Karpas-422 (cell line): ENCODE measurements around the gene ABHD17C. TPM values are rescaled to one million over a fixed set of nuclear protein-coding genes. Genes with fewer than 3 reads are reported as not detected.
A peak's percentile ranks its signal among the peaks of the same experiment; 100 is the strongest.

Experiments
- DNase-seq: peaks from one replicate; pipeline ENCODE4 v3.0.0-alpha.2; 2015
- H2AFZ ChIP-seq: fragments of 200-600 bp; sonication (generic); 2 replicates; pipeline ENCODE4 v1.6.1; 2014; ENCODE audit warnings: antibody characterized with exemption, low read length, mixed read lengths
- H3K27ac ChIP-seq: fragments of 200-600 bp; sonication (generic); 2 replicates; pipeline ENCODE4 v1.5.1; 2014; ENCODE audit warnings: mild to moderate bottlenecking, low read length, moderate library complexity
- H3K27me3 ChIP-seq: fragments of 200-600 bp; sonication (generic); 2 replicates; pipeline ENCODE4 v1.6.1; 2014; ENCODE audit warnings: low read length, mixed read lengths
- H3K36me3 ChIP-seq: fragments of 200-600 bp; sonication (generic); 2 replicates; pipeline ENCODE4 v1.6.1; 2014; ENCODE audit warnings: low read length, mixed read lengths; ENCODE audit not compliant: insufficient read depth
- H3K4me1 ChIP-seq: fragments of 200-600 bp; sonication (generic); 2 replicates; pipeline ENCODE4 v1.6.1; 2014; ENCODE audit warnings: mild to moderate bottlenecking, low read length, mixed read lengths
- H3K4me2 ChIP-seq: fragments of 200-600 bp; sonication (generic); 2 replicates; pipeline ENCODE4 v1.6.1; 2014; ENCODE audit warnings: low read length, low read depth, mild to moderate bottlenecking; ENCODE audit not compliant: poor library complexity, severe bottlenecking
- H3K4me3 ChIP-seq: fragments of 200-600 bp; sonication (generic); 2 replicates; pipeline ENCODE4 v1.5.1; 2014; ENCODE audit warnings: mild to moderate bottlenecking, antibody characterized with exemption, low read length, mixed read lengths
- H3K79me2 ChIP-seq: fragments of 200-600 bp; sonication (generic); 2 replicates; pipeline ENCODE4 v1.6.1; 2014; ENCODE audit warnings: mild to moderate bottlenecking, low read length, mixed read lengths
- H3K9ac ChIP-seq: fragments of 200-600 bp; sonication (generic); 2 replicates; pipeline ENCODE4 v1.6.0; 2014; ENCODE audit warnings: low read length
- H3K9me2 ChIP-seq: fragments of 200-600 bp; sonication (generic), shearing (Covaris generic); replicated peaks from 2 replicates; pipeline ENCODE4 v1.6.0; 2014; ENCODE audit warnings: mild to moderate bottlenecking, low read length, moderate library complexity; ENCODE audit not compliant: insufficient read depth
- H3K9me3 ChIP-seq: fragments of 300-700, 200-600 bp; sonication (generic); 2 replicates; pipeline ENCODE4 v1.6.1; 2014; ENCODE audit warnings: low read length, mixed read lengths
- H4K20me1 ChIP-seq: fragments of 200-600 bp; sonication (generic); 2 replicates; pipeline ENCODE4 v1.6.1; 2014; ENCODE audit warnings: mild to moderate bottlenecking, antibody characterized with exemption, low read length, low read depth; ENCODE audit not compliant: insufficient read depth
- total RNA-seq: library from RNA; depleted of rRNA; stranded (reverse); fragments of >200 nt; shearing (Covaris generic); gene quantifications from 2 replicates; pipeline ENCODE4 v1.2.3, GENCODE V29; 2014; ENCODE audit warnings: low replicate concordance

Gene ABHD17C
- total RNA-seq, 1 experiment from 2014 or later, result 0.48 TPM

GRCh38 chr15:80679804-80680175, 15.3 kb upstream of the ABHD17C start:
- H3K36me3 ChIP-seq, result no peaks in the 10 kb centered on the region
- no peaks in the 10 kb centered on the region for H3K4me1 ChIP-seq
- H3K9ac ChIP-seq, result no peak overlapping the region
- H3K4me3 ChIP-seq, result no peak overlapping the region
- no peaks in the 10 kb centered on the region for H3K9me2 ChIP-seq
- no peak overlapping the region for H3K27ac ChIP-seq
- no peaks in the 10 kb centered on the region for H3K9me3 ChIP-seq
- DNase-seq, result no peak
- H2AFZ ChIP-seq, result no peak overlapping the region
- no peak overlapping the region for H3K4me2 ChIP-seq
- no peaks in the 10 kb centered on the region for H4K20me1 ChIP-seq
- H3K27me3 ChIP-seq, result no peaks in the 10 kb centered on the region
- no peaks in the 10 kb centered on the region for H3K79me2 ChIP-seq

- H4K20me1 ChIP-seq, result no peaks in the 10 kb centered on the region
- H3K9me3 ChIP-seq, result no peaks in the 10 kb centered on the region
- H3K27me3 ChIP-seq, result no peaks in the 10 kb centered on the region
Measured at GRCh38 chr15:80682201-80682600, 12.9 kb upstream of the ABHD17C start.

GRCh38 chr15:80684697-80685096, 10.4 kb upstream of the ABHD17C start:
- no peak for DNase-seq
- Histone ChIP-seq H3K4me3 (no peak overlapping the region), H3K36me3 (no peaks in the 10 kb centered on the region), H2AFZ (no peak overlapping the region), H3K27me3 (no peaks in the 10 kb centered on the region), H3K79me2 (no peaks in the 10 kb centered on the region), H4K20me1 (no peaks in the 10 kb centered on the region), H3K4me1 (no peaks in the 10 kb centered on the region), H3K9me3 (no peaks in the 10 kb centered on the region), H3K27ac (no peak overlapping the region), H3K9ac (no peak overlapping the region), H3K4me2 (no peak overlapping the region), H3K9me2 (no peaks in the 10 kb centered on the region)

More at GRCh38 chr15:80682201-80682600, 12.9 kb upstream of the ABHD17C start:
- H3K4me3 ChIP-seq, result no peak overlapping the region
- H3K27ac ChIP-seq, result no peak overlapping the region
- no peak overlapping the region for H3K9ac ChIP-seq
- DNase-seq, result no peak
- H3K36me3 ChIP-seq, result no peaks in the 10 kb centered on the region
- no peaks in the 10 kb centered on the region for H3K79me2 ChIP-seq
- H2AFZ ChIP-seq, result no peak overlapping the region
- no peaks in the 10 kb centered on the region for H3K4me1 ChIP-seq
- no peaks in the 10 kb centered on the region for H3K9me2 ChIP-seq
- no peak overlapping the region for H3K4me2 ChIP-seq

DNA sequence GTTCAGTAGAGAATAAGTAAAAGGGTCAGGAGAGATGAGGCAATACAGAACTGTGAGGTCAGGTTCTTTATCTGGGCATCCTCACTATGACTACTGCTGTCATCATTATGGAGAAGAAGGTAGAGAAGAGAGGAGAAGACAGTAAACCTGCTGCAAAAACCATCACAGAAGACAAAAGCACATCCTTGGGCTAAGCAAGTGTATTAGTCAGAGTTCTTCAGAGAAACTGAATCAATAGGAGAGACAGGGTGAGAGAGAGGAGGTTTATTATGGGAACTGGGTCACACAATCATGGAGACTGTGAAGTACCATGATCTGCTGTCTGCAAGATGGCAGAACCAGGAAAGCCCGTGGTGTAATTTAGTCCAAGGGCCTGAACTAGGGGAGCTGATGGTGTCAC, 9.5 kb upstream of the ABHD17C start:
- Histone ChIP-seq H3K27me3 (no peaks in the 10 kb centered on the region), H3K9me3 (no peaks in the 10 kb centered on the region), H4K20me1 (no peaks in the 10 kb centered on the region), H3K9ac (no peak overlapping the region), H3K4me1 (no peaks in the 10 kb centered on the region), H3K36me3 (no peaks in the 10 kb centered on the region), H3K79me2 (no peaks in the 10 kb centered on the region), H3K27ac (no peak overlapping the region), H3K4me3 (no peak overlapping the region), H3K4me2 (no peak overlapping the region), H3K9me2 (no peaks in the 10 kb centered on the region), H2AFZ (no peak overlapping the region)
- no peak for DNase-seq

GRCh38 chr15:80689294-80689693, 5.8 kb upstream of the ABHD17C start:
- DNase-seq, result no peak
- no peaks in the 10 kb centered on the region for H3K9me2 ChIP-seq
- no peak overlapping the region for H3K4me3 ChIP-seq
- H3K9ac ChIP-seq, result no peak overlapping the region
- no peak overlapping the region for H3K27ac ChIP-seq
- no peaks in the 10 kb centered on the region for H3K9me3 ChIP-seq
- no peak overlapping the region for H2AFZ ChIP-seq
- peaks cover 2% of the 10 kb centered on the region for H3K4me1 ChIP-seq
- no peaks in the 10 kb centered on the region for H3K79me2 ChIP-seq
- no peaks in the 10 kb centered on the region for H3K36me3 ChIP-seq
- H3K27me3 ChIP-seq, result no peaks in the 10 kb centered on the region
- no peaks in the 10 kb centered on the region for H4K20me1 ChIP-seq
- H3K4me2 ChIP-seq, result no peak overlapping the region

DNA sequence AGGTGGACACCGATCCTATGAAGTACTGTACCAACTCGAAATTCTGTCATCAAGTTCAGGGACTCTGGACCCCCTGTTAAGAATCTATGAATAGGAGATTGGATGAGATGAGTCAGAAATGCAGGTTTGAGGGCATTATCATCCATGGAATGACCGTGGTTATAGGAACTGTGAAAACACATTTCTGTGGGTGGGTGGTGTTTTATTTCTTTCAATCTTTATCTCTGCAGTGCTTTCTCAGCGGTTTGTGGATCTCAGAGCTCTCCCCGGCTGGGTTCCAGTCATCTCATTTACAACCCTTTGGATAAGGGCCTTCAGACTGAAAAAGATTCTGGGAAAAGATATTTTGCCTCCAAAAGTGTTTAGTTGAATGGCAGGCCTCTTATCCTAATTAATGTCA, 5.4 kb upstream of the ABHD17C start:
- Histone ChIP-seq H3K36me3 (no peaks in the 10 kb centered on the region), H3K9ac (no peak overlapping the region), H3K27ac (no peak overlapping the region), H2AFZ (no peak overlapping the region), H3K9me3 (no peaks in the 10 kb centered on the region), H3K4me3 (no peak overlapping the region), H3K79me2 (no peaks in the 10 kb centered on the region), H4K20me1 (no peaks in the 10 kb centered on the region), H3K27me3 (no peaks in the 10 kb centered on the region), H3K4me1 (peaks cover 6% of the 10 kb centered on the region), H3K9me2 (no peaks in the 10 kb centered on the region), H3K4me2 (no peak overlapping the region)
- no peak for DNase-seq

GRCh38 chr15:80691575-80691974, 3.5 kb upstream of the ABHD17C start:
- Histone ChIP-seq H4K20me1 (no peaks in the 10 kb centered on the region), H3K4me1 (peaks cover 13% of the 10 kb centered on the region), H3K9me2 (no peaks in the 10 kb centered on the region), H3K9ac (no peak overlapping the region), H3K27ac (no peak overlapping the region), H3K36me3 (no peaks in the 10 kb centered on the region), H2AFZ (no peak overlapping the region), H3K4me3 (no peak overlapping the region), H3K79me2 (no peaks in the 10 kb centered on the region), H3K9me3 (no peaks in the 10 kb centered on the region), H3K4me2 (no peak overlapping the region), H3K27me3 (no peaks in the 10 kb centered on the region)
- no peak for DNase-seq

GRCh38 chr15:80693682-80694610, 1.2 kb upstream of the ABHD17C start:
- H3K27ac ChIP-seq, result no peak overlapping the region
- peaks cover 13% of the 10 kb centered on the region for H3K4me1 ChIP-seq
- H3K4me3 ChIP-seq, result peak overlapping the region; percentile 72
- peak; percentile 55 for DNase-seq
- H3K36me3 ChIP-seq, result no peaks in the 10 kb centered on the region
- H3K9me2 ChIP-seq, result no peaks in the 10 kb centered on the region
- H2AFZ ChIP-seq, result peak overlapping the region; percentile 98
- H3K79me2 ChIP-seq, result no peaks in the 10 kb centered on the region
- peak overlapping the region; percentile 80 for H3K9ac ChIP-seq
- H3K9me3 ChIP-seq, result no peaks in the 10 kb centered on the region
- H4K20me1 ChIP-seq, result peaks cover 3% of the 10 kb centered on the region; the same call in 1 of the 2 replicates
- H3K4me2 ChIP-seq, result peak overlapping the region; percentile 97
- no peaks in the 10 kb centered on the region for H3K27me3 ChIP-seq
